Epidermal melanocyte (primary cell): Measurements from ENCODE around the gene COPA.

Experiments used
- DNase-seq: peaks from one replicate; pipeline ENCODE4 v3.0.0; 2011; ENCODE audit warnings: low spot score; ENCODE audit not compliant: insufficient read length

COPA gene

DNA sequence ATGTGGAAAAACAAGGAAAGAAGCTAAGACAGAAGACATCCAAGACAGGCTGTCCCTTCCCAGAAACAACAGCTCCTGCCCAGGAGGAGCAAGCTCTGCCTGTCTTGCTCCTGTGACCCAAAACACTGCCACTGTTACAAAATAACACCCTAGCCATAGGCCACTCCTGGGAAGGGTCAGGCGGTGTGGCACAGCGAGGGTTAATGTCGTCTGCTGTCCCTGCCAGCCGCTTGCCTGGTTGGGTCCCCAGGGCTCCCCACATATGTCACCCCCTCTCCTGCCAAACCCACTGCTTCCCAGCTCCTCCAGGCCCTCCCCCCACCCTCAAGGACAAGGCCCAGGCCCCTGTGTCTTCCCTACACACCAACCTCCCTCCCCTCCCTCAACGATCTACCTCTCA is 20.0 kb upstream of the COPA start:
- no peak for DNase-seq

DNA sequence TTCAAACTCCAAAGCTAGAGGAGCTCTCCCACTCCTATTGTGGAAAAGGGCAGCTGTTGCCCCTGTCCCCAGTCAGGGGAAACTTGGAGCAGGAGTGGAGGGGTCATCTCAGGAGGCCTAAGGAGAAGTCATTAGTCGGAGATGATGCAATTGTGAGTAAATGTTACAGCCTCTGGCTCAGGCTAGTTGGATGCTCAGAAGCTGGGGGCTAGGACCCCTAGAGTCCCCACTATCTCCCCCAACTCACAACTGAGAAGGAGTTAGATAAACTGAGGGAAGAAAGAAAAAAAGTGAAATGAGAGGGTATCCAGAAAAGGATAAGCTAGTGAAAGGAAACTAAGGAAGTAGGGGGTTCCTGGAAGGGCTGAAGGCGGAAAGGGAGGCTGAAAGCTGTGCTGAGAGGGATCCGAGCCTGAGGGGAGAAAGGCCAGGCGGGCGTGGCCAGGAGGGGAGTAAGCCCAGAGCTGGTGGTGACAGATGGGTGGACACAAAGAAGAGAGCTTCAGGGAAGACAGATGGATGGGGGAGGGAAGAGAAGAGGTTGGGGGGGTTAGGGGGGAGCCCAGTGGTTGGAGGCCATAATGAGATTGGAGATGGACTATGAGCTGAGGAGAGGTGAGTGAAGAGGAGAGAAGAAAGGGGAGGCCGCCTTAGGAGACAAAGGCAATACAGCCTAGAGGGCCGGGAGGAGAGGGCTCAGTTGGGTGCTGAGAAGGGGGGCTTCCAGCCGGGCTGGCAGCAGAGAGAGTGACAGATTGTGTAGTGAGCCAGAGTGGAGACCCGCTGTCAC is 19.3 kb upstream of the COPA start:
- no peak for DNase-seq

DNA sequence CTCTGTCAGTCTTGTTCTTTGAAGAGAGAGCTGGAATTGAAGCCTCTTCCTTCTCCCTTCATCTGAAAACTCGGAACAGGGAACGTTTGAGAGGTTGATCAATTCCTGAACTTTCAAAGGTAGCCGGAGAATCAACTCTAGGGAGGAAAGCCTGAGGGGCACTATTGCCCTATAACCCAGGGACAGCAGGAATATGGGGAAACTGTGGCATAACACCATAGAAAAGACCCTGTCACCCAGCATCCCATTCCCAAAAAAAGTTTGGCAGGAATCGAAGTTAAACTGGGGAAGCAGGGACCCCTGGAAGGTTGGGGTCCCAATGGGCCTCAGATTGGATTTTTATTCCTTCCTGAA is 18.7 kb upstream of the COPA start:
- DNase-seq, result no peak

DNA sequence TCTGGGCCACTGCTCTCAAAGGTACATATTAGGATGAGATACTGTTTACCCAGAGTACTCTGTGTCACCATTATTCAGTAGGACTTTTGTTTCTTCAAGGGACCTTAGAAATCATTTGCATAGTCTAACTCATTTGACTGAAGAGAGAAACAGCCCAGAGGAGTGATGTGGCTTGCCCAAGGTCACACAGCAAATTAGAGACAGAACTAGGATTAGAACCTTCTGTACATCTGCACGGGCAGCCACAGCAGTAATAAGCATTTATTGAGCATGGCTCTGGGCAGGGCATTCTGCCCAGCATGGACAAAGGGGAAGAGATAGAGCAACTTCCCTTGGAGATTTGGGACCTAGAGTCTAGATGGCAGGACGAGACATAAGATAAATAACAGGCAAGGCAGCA is 18.1 kb upstream of the COPA start:
- no peak for DNase-seq

- DNase-seq, result no peak
Observed at GRCh38 chr1:160360227-160360695, 17.2 kb upstream of the COPA start.

DNA sequence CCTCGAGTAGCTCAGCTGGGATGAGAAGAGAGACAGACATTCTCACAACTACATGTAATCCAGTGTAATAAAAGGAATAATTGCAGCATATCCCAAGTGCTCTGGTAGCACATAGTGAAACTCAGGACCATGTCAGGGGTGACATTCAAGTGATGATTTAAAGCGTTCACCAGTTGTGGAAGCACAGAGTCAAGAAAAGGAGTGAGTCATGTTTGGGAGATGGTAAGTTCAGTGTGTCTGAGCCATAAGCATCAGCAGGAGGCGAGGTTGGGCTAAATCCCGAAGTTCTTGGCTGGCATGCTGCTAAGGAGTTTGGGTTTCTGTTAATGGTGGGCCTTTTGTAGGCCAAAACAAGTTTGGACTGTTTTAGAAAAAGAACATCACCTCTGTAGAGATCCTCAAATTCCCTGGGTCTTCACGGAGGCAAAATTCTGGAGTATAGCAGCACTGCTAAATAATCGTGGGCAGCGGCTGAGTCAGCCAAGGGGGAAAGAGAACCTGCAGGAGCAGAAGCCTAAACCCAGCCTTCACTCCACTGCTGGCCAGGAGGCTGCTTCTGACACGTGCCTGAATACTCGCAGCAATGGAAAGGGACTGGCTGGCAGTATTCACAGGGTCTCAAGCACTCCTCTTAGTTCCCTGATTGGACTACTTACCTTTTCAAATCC is 16.6 kb upstream of the COPA start:
- no peak for DNase-seq

DNA sequence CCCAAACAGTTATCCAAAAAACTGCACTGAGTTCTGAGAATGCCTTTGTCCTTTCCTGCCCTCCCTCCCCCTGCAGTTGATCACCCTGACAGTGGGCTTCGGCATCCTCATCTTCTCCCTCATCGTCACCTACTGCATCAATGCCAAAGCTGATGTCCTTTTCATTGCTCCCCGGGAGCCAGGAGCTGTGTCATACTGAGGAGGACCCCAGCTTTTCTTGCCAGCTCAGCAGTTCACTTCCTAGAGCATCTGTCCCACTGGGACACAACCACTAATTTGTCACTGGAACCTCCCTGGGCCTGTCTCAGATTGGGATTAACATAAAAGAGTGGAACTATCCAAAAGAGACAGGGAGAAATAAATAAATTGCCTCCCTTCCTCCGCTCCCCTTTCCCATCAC is 15.0 kb upstream of the COPA start:
- DNase-seq, result no peak

DNA sequence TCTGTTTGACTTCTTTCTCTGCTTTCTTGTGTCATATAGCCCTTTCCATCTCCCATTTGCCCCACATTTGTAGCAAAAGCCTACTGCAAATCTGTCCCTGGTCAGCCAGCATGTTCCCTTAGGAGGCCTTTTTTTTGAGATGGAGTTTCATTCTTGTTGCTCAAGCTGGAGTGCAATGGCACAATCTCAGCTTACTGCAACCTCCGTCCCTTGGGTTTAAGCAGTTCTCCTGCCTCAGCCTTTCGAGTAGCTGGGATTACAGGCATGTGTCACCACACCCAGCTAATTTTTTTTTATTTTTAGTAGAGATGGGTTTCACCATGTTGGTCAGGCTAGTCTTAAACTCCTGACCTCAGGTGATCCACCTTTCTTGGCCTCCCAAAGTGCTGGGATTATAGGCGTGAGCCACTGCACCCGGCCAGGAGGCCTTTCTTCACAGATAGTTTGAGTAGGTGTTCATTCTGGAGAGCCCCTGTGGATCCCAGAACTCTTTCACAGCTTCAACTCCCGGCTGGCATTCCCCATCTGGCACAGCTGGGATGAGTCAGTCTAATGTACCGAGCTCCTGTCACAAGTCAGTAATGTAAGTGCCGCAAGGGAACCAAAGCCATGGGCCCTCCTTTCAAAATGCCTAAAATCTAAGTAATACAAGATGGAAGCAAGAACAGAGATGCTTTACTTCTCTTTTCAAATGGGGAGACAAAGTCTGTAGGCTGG is 14.4 kb upstream of the COPA start:
- DNase-seq, result no peak

GRCh38 chr1:160354388-160354985 is 11.4 kb upstream of the COPA start:
- peak; percentile 34 for DNase-seq

- DNase-seq, result no peak
Observed at GRCh38 chr1:160353223-160353622, 10.2 kb upstream of the COPA start.

GRCh38 chr1:160352555-160352954 is 9.5 kb upstream of the COPA start:
- no peak for DNase-seq

- no peak for DNase-seq
Observed at GRCh38 chr1:160351629-160352028, 8.6 kb upstream of the COPA start.

DNA sequence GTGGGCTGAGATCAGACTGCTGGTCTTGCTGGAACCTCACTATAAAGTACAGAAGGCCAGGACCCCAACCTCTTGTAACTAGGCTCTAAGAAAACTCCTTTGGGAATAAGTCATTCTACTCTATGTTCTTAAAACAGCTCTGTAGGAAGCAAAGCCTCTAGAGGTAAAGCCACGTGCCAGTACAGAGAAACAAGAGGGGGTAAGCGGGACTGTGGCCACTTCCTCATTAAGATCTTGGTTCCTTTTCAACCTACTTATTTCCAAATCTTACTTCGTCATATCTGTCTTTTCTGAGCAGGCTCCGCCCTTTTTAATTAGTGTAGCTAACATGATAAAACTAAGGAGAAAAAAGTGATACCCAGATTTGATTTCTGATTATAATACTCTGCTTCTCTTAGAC is 3.9 kb upstream of the COPA start:
- no peak for DNase-seq

- no peak for DNase-seq
Observed at GRCh38 chr1:160346463-160346862, 3.4 kb upstream of the COPA start.

GRCh38 chr1:160344936-160345335 is 1.9 kb upstream of the COPA start:
- DNase-seq, result no peak

GRCh38 chr1:160344241-160344640 is 1.2 kb upstream of the COPA start:
- no peak for DNase-seq

DNA sequence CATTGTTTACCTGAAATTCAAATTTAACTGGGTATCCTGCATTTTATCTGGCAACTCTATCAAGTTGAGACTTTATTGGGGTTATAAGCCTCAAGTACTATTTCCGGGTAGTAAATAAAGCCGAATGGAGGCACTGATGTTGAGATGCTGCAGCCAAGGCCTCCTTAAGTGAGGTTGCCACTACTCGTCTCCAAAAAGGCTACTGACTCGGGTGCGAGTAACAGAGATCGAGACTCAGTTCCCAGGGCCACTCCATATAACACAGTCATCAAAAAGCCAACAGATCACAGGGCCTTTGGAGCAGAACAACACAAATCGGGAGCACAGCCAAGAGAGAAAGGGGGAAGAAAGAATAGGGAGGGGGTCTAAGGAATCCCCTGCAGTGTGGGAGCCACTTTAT is 524 bp downstream of the COPA start:
- no peak for DNase-seq

DNA sequence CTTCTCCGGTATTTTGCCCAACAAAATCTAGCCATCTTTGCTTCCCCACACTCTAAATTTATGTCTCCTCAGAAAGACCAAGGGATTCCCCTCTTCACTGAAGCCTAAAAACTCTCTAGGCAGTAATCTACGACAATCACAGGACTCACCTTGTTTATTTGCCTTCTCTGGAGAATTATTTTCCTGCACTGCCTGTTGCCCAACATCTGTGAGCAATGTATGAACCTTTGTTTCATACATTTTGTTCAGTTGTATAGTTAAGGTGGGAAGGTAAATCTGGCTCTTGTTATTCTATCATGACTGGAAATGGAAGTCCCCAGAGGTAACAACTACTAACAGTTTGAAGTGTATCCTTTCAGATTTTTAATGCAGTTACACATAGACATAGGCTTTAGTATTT is 2.2 kb downstream of the COPA start:
- DNase-seq, result no peak

GRCh38 chr1:160340146-160340545 is 2.9 kb downstream of the COPA start:
- DNase-seq, result no peak

- no peak for DNase-seq
Observed at GRCh38 chr1:160338580-160338979, 4.5 kb downstream of the COPA start.

DNA sequence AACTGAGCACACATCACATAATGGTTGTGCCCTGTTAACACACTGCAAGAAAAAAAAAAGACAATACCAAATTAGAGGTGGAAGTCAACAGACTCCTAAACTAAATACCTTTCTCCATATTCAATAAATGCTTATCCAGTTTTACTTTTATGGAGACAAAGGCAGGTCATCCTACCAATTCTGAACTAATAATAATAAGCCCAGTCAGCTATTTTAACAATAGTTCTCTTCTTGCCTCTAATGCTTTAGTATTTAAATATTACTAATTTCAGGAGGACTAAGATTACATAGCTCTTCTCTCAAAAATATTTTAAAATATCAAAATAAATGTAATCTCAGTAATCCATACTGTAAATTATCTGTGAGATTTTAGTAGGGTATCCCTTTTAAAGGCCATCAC is 10.5 kb downstream of the COPA start:
- no peak for DNase-seq

DNA sequence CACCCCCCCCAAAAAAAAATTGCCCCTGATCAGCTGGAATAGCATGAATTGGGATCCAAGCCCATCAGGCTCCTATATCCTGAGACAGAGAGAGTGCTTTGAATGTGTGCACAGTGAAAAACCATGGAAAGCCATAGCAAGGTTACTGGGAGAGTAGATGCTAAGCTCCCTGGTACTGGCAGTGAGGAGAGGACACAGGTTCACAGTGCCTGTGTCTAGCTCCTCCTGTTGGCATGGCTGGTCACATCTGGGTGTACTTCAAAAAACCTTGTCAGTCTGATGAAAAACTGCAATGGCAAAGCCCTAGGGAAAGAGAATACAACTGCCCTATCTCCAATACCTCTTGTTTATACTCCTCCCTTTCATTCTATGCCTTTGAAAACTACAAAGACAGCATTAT is 12.9 kb downstream of the COPA start:
- no peak for DNase-seq
